Melanocyte of skin (primary cell): ENCODE results near the gene CATSPER4. TPM values are rescaled to one million over a fixed set of nuclear protein-coding genes. Genes with fewer than 3 reads are reported as not detected.

Source experiments
- total RNA-seq, 2 donors: library from RNA; depleted of rRNA; stranded (reverse); fragments of >200 nt; gene quantifications; 2 replicates each; pipeline ENCODE4 v1.2.3, GENCODE V29; 2012

CATSPER4 gene
- total RNA-seq, result not detected

DNA sequence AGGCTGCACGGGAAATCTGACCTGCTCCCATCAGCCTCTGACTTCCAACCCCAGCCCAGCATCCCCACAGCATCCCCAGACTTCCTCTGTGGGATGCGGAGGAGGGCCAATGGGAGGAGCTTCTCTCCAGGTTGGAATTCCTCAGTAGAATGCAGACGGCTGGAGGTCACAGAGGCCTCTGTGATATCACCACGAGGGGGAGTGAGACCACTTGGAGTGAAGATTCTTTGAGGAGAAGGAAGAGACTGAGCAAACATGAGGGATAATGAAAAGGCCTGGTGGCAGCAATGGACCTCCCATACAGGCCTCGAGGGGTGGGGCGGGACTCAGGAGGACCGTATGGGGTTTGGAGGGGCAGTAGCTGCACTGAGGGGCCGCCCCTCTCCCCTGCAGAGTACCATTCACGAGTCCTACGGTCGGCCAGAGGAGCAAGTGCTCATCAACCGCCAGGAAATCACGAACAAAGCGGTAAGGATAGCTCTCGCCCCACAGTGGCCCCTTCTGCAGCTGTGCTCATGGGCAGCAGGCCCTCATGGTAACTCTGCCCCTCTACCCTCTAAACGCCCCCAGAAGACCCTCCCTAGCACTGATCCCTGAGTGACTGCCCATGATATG, at the start of gene CATSPER4:
CATSPER4 (plus strand) TSS at position 230 of the 615 bp plus-strand sequence; CDS start at position 256, 26 bp downstream.

DNA sequence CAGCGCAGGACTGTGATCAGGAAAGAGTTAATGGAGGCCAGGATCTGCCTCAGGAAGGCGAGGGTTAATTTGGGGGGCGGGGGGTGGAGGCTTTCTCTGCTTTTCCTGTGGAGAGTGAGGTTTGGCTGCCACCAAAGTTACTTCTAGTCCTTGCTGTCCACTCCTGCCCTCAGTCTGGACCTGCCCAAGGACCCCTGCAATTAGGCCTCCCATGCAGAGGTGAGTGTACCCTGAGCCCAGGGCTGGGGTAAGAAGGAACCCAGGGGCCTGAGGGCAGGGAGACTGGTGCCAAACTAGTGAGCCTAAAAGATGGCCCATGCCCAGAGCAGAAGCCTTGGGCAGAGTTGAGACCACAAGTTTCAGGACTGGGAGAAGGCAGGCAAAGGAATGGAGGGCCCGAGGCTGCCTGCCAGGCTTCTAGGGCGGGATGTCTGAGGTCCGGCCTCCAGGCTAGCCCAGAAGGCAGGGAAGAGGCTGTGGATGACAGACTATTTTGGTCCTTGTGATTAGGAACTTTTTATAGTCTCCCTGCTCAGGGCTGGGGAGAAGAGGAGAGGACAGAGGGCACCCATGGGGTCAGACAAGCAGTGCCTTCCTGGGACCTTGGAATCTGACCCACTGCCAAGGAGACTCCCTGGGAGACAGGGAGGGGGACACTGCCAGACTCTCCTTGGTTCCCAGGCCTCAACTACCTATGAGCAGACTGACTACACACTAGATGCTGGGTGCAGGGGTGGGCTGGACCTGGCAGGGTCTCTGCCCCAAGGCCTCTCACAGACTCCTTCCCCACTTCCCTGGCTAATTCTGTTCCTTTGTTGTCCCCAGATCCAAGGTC, 31.3 kb upstream of the CATSPER4 start, which contains the start of gene FAM110D:
FAM110D (plus strand) TSS at position 172 of the 835 bp plus-strand sequence. CDS start 2,213 bp downstream, outside the sequence.

DNA sequence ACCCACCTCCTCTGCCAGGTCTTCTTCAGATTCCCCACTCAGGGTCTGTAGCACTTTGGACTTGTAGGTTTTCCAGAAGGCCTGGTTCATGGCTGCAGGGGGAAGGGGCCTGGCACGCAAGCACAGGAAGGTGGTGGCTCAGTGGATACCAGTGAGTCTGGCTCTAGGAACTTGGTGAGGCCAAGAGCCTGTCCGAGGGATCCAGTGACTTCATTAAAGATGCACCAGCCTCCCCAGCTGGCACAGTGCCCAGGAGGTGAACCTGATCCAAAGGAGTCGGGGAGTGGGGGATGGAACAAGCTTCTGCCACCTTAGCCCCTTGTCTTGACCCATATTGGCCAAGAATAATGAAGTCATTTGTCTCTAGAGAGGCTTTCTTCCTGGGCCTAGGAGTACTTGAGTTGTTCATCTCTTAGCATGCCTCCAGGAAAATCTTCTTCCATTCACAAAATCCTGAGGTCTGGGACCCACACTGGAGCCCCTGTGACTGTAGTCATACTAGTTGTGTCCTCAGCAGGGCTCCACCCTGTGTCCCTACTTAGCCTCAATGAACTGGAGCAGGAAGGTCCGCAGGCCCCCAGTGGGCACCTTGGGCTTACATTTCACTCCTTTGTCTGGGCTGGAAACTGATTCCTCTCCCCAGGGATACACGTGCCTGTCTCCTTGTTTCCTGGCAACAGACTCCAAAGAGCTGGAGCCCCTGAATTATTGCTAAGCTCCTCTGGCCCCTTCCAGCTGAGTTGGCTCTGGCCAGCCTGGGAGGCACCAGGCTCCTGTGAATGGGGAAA, 21.8 kb upstream of the CATSPER4 start, which contains the start of gene C1orf232:
C1orf232 (minus strand) TSS at position 554 of the 788 bp plus-strand sequence; CDS start at position 90, 464 bp downstream.

DNA sequence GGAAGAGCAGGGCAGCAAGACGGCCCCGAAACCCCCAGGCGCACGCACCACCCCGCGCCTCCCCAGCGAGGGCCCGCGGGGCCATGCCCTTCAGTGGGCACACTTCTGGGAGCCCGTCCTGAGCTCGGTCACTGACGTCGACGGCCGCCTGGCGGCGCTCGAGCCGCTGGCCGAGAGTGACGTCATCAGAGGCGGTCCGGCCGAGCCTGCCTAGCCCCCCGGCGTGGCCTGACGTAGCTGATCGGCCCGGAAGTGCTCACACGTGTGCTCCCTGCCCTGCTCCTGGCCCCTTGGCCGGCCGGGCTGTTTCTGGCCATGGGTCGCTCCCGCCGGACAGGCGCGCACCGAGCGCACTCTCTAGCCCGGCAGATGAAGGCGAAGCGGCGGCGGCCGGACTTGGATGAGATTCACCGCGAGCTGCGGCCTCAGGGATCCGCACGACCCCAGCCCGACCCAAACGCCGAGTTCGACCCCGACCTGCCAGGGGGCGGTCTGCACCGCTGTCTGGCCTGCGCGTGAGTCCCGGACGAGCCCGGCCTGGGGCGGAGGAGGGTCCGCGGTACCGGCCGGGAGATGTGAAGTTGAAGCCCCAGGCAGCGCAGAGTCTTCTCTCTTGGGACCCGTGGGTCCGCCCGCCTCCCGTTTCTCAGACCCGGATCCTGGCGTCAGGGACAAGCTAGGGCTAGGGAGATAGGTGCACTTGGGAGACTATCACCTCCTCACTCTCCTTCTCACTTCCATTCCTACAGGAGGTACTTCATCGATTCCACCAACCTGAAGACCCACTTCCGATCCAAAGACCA, 20.5 kb upstream of the CATSPER4 start, which contains the start of gene ZNF593:
ZNF593 (plus strand) TSS at position 240 of the 803 bp plus-strand sequence; CDS start at position 316, 76 bp downstream.

DNA sequence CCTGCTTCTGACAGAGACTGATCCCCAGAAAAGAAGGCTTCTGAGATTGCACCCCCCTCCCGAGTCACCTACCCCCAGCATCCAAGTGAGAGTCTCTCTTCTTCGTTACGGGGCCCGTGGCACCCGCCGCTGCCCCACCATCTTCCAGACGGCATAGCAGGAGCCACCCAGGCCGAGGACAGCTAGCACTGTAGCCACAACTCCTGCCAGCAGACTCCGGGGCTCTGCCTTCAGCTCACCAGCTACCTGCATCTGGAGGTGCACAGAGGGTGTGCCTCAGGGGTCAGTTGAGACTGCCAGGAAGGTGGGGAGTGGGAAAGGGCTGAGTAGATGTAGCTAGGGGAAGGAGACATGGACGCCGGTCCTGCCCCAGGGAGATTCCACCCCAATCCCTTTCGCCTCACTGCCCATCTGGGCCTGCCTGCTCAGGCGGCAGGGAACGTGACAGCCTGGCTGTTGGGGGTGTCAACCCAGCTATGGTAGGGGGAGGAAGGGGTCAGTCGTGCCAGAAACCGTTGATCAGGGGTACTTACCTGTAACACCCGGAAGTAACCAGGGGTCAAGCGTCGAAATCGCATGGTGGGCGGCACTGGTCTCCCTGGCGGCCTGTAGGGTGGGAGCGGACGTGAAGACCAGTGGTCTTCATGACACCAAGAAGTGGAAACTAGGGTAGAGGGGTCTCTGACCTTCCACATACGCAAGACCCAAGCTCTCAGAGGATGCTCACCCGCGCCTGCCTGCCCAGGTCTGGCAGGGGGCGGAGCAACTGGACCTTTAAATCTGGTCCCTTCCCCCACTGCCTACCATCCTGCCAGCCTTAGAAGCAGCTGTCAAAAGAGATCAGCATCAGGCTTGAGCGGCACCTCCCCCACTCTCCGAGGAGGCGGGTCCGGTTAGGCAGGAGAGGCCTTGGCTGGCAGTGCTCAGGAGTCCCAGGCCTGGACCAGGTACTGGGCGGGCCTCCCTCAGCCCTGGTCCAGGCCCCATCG, 19.0 kb upstream of the CATSPER4 start, which contains the start of gene ZNF593OS:
ZNF593OS (minus strand) TSS at position 749 of the 989 bp plus-strand sequence; CDS start at position 578, 171 bp downstream.

DNA sequence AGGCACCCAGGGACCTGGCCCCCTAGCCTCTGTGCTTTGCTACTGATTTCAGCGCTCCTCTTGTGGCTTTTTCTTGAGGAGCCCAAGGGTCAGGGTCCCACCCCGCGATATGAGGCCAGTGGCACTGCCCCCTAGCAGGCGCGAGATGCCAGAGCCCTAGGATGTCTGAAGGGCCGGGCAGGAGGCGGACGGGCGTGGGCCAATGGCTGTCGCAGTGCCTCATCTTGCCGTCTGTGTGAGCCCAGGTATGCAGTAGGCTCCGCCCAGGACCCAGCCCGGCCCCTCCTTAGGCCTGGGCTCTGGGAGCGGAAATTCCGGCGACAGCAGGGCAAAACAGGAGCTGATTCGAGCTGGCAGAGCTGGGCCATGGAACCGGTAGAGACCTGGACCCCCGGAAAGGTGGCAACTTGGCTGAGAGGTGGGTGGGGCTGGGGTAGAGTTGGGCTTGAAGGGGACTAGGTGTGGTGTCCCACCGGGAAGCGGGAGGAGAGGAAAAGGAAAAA, 13.2 kb upstream of the CATSPER4 start, which contains the start of gene CNKSR1:
CNKSR1 (plus strand) TSS at position 310 of the 503 bp plus-strand sequence; CDS start at position 367, 57 bp downstream.

DNA sequence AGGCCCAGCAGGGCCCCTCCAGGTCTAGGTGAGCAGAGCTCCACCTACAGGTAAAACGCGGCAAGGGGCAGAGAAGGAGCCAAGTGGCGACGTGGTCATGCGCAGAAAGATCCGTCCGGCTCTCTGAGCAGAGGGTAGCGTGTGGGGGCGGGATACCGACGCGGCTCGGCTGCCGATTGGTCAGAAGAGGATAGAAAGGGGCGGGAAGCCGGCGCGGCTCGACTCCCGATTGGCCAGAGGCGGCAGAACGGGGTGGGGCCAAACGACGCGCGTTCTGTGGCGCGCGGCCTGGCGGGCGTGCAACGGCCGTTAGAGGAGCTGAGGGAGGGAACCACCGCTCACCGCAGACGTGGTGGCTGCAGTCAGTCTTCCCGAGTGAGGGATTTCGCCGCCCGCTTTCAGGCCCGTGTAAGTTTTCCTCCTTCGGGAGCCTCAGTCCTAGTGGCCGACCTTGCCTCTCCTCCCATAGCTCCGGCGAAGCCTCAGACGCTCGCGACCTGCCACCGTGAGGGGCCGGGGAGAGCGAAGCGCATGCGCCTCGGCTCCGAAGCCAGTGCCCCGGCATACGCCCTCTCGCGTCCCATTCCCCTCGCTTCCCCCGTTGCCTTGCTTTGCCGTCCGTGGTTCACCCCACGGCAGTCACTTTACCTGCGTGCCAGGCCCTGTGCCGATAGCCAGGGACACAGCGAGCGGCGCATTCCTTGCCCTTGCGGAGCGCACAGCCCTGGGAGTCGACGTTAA, 43.7 kb downstream of the CATSPER4 start, which contains the start of gene CEP85:
CEP85 (plus strand) TSS at position 298 of the 741 bp plus-strand sequence. CDS start 5,584 bp downstream, outside the sequence.

Other genes with a start within 250 kb of the CATSPER4 start
- gene PAFAH2, start 192.5 kb upstream of the CATSPER4 start, total RNA-seq, result 10 to 100 TPM; 12.3 to 18.2 TPM
- 1 to 10 TPM; 3.4 to 8.0 TPM for gene EXTL1, start 168.8 kb upstream of the CATSPER4 start, total RNA-seq
- gene SLC30A2, start 144.5 kb upstream of the CATSPER4 start, total RNA-seq, result under 1 TPM; under 0.01 to 0.33 TPM
- gene TRIM63, start 123.0 kb upstream of the CATSPER4 start, total RNA-seq, result 100 to 1,000 TPM in 1 of 2 donors, 10 to 100 TPM in 1; 86.0 to 104 TPM
- 1 to 10 TPM; 6.5 to 7.7 TPM for gene PDIK1L, start 78.8 kb upstream of the CATSPER4 start, total RNA-seq
- not detected for gene FAM110D, start 31.5 kb upstream of the CATSPER4 start, total RNA-seq
- gene C1orf232, start 21.6 kb upstream of the CATSPER4 start, total RNA-seq, result not detected
- gene ZNF593, start 20.7 kb upstream of the CATSPER4 start, total RNA-seq, result 10 to 100 TPM; 20.6 to 44.0 TPM
- gene ZNF593OS, start 18.8 kb upstream of the CATSPER4 start, total RNA-seq, result not detected
- under 1 TPM; 0.33 to 0.34 TPM for gene CNKSR1, start 13.1 kb upstream of the CATSPER4 start, total RNA-seq
- gene CEP85, start 43.6 kb downstream of the CATSPER4 start, total RNA-seq, result 10 to 100 TPM in 1 of 2 donors, 1 to 10 TPM in 1; 10.0 to 22.3 TPM
- 10 to 100 TPM; 11.7 to 15.7 TPM for gene SH3BGRL3, start 89.5 kb downstream of the CATSPER4 start, total RNA-seq
- gene UBXN11, start 116.0 kb downstream of the CATSPER4 start, total RNA-seq, result 1 to 10 TPM; 6.0 to 9.3 TPM
- not detected for gene CD52, start 127.4 kb downstream of the CATSPER4 start, total RNA-seq
- gene CRYBG2, start 163.5 kb downstream of the CATSPER4 start, total RNA-seq, result not detected
- gene ZNF683, start 182.1 kb downstream of the CATSPER4 start, total RNA-seq, result not detected
- not detected for gene LIN28A, start 220.2 kb downstream of the CATSPER4 start, total RNA-seq
- 10 to 100 TPM; 50.2 to 59.6 TPM for gene DHDDS, start 241.7 kb downstream of the CATSPER4 start, total RNA-seq